ENCODE measurements around the gene SAMD9L.

The SAMD9L gene

DNA sequence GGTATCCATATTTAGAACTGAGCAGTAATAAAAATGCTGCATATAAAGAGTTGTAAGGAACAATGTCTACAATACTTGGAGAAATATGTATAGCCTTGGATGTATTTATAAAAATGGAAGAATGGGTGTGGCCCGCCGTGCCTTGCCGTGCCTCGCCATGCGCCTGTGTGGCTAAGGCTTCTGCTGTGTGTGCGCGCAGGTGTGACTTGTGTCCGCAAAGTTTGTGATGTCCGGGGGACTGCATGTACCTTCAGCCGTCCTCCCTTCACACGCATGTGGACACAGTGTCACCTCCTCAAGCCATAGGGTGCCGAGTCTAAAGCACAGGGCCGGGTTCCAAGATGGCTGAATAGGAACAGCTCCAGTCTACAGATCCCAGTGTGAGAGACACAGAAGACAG is 40.2 kb downstream of the SAMD9L start:
- TF ChIP-seq, protein P1, sequence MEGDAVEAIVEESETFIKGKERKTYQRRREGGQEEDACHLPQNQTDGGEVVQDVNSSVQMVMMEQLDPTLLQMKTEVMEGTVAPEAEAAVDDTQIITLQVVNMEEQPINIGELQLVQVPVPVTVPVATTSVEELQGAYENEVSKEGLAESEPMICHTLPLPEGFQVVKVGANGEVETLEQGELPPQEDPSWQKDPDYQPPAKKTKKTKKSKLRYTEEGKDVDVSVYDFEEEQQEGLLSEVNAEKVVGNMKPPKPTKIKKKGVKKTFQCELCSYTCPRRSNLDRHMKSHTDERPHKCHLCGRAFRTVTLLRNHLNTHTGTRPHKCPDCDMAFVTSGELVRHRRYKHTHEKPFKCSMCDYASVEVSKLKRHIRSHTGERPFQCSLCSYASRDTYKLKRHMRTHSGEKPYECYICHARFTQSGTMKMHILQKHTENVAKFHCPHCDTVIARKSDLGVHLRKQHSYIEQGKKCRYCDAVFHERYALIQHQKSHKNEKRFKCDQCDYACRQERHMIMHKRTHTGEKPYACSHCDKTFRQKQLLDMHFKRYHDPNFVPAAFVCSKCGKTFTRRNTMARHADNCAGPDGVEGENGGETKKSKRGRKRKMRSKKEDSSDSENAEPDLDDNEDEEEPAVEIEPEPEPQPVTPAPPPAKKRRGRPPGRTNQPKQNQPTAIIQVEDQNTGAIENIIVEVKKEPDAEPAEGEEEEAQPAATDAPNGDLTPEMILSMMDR (IDR thresholded peaks at IDR 0.05; ENCODE audit: unreplicated experiment in 3 of 3) = no peak
- Mint-ChIP-seq H3K27ac (no peak overlapping the region), H3K36me3 (ENCODE audit: low read depth) (no peaks in the 10 kb centered on the region), H3K4me1 (no peaks in the 10 kb centered on the region), H3K9me3 (peaks cover 30% of the 10 kb centered on the region), H3K4me3 (no peak overlapping the region), H3K27me3 (ENCODE audit: low read depth) (no peaks in the 10 kb centered on the region)

- Mint-ChIP-seq H3K36me3 (ENCODE audit: low read depth) (no peaks in the 10 kb centered on the region), H3K27ac (no peak overlapping the region), H3K27me3 (ENCODE audit: low read depth) (peaks cover 16% of the 10 kb centered on the region), H3K4me3 (no peak overlapping the region), H3K9me3 (peaks cover 9% of the 10 kb centered on the region), H3K4me1 (no peaks in the 10 kb centered on the region)
- TF ChIP-seq, protein P1 (IDR thresholded peaks at IDR 0.05; ENCODE audit: unreplicated experiment in 3 of 3) = no peak
Observed at GRCh38 chr7:93097388-93097787, 50.8 kb downstream of the SAMD9L start.

GRCh38 chr7:93092757-93093370 is 55.3 kb downstream of the SAMD9L start:
- Mint-ChIP-seq H3K36me3 (ENCODE audit: low read depth) (no peaks in the 10 kb centered on the region), H3K27me3 (ENCODE audit: low read depth) (peaks cover 14% of the 10 kb centered on the region), H3K4me1 (no peaks in the 10 kb centered on the region), H3K27ac (no peak overlapping the region), H3K4me3 (no peak overlapping the region), H3K9me3 (no peaks in the 10 kb centered on the region)
- TF ChIP-seq, protein P1 (IDR thresholded peaks at IDR 0.05; ENCODE audit: unreplicated experiment in 3 of 3) = no peak
